GM06990 (cell line): ENCODE results near the gene CYP1B1.
A peak's percentile ranks its signal among the peaks of the same experiment; 100 is the strongest.
"Not testable (repeated sequence)": the region's sequence is repeated elsewhere in the genome, so short reads cannot be mapped to it uniquely, and the experiment has no call there.

Source experiments
- DNase-seq: peaks from one replicate; pipeline ENCODE4 v3.0.0-alpha.2; 2011; ENCODE audit not compliant: insufficient read length; ENCODE audit errors: extremely low read depth
- H3K27me3 ChIP-seq: replicated peaks from 2 replicates; pipeline ENCODE4 v1.6.0; 2011; ENCODE audit warnings: low read length; ENCODE audit not compliant: control insufficient read depth, insufficient read depth
- H3K36me3 ChIP-seq: 2 replicates; pipeline ENCODE4 v1.5.1; 2011; ENCODE audit warnings: low read length; ENCODE audit not compliant: control insufficient read depth, insufficient read depth
- H3K4me3 ChIP-seq: replicated peaks from 2 replicates; pipeline ENCODE4 v1.5.1; 2011; ENCODE audit warnings: low read depth, mild to moderate bottlenecking, control low read depth, low read length
- TF ChIP-seq, protein P1 (sequence below): IDR thresholded peaks from 2 replicates; pipeline ENCODE4 v1.5.1; 2011; ENCODE audit warnings: low read length, control low read depth, mild to moderate bottlenecking, inconsistent platforms; ENCODE audit not compliant: insufficient read depth, poor library complexity, severe bottlenecking

The CYP1B1 gene

DNA sequence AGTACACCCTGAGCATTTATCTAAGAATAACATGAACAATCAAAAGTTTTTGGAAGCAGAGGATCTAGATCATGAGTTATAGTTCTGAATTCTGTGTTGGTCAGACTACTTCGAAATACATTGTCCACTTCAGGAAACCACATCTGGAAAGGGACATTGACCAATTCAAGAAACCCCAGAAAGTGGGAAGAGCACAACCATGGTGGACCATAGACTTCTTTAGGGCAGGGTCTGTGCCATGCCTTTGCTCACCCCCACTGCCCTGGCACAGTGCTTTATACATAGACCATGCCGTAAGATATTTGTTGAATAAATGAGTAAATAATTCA, 44.3 kb upstream of the CYP1B1 start:
- DNase-seq = no peak
- no peak overlapping the region for H3K4me3 ChIP-seq
- TF ChIP-seq, protein P1, sequence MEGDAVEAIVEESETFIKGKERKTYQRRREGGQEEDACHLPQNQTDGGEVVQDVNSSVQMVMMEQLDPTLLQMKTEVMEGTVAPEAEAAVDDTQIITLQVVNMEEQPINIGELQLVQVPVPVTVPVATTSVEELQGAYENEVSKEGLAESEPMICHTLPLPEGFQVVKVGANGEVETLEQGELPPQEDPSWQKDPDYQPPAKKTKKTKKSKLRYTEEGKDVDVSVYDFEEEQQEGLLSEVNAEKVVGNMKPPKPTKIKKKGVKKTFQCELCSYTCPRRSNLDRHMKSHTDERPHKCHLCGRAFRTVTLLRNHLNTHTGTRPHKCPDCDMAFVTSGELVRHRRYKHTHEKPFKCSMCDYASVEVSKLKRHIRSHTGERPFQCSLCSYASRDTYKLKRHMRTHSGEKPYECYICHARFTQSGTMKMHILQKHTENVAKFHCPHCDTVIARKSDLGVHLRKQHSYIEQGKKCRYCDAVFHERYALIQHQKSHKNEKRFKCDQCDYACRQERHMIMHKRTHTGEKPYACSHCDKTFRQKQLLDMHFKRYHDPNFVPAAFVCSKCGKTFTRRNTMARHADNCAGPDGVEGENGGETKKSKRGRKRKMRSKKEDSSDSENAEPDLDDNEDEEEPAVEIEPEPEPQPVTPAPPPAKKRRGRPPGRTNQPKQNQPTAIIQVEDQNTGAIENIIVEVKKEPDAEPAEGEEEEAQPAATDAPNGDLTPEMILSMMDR = no peak
- no peaks in the 10 kb centered on the region for H3K27me3 ChIP-seq
- no peaks in the 10 kb centered on the region for H3K36me3 ChIP-seq

DNA sequence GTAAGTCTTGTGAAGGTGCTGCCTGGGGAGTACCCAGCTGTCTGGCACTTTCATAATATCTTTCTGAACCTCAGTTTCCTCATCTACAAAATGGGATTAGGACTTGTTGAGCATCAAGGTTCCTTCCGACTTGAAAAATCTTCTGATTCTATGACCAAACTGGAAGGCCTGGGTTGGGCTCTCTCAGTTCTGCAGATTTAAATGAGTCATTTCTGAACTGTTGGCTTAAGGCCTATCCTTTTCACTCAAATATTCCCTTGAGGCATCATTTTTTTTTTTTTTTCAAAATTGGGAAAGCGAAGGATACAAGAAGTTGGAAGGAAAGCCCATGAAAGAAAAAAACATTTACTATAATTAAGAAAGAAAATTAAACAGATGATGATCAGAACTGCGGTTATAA, 40.8 kb upstream of the CYP1B1 start:
- TF ChIP-seq, protein P1 = no peak
- H3K4me3 ChIP-seq = no peak overlapping the region
- DNase-seq = no peak
- no peaks in the 10 kb centered on the region for H3K27me3 ChIP-seq
- no peaks in the 10 kb centered on the region for H3K36me3 ChIP-seq

DNA sequence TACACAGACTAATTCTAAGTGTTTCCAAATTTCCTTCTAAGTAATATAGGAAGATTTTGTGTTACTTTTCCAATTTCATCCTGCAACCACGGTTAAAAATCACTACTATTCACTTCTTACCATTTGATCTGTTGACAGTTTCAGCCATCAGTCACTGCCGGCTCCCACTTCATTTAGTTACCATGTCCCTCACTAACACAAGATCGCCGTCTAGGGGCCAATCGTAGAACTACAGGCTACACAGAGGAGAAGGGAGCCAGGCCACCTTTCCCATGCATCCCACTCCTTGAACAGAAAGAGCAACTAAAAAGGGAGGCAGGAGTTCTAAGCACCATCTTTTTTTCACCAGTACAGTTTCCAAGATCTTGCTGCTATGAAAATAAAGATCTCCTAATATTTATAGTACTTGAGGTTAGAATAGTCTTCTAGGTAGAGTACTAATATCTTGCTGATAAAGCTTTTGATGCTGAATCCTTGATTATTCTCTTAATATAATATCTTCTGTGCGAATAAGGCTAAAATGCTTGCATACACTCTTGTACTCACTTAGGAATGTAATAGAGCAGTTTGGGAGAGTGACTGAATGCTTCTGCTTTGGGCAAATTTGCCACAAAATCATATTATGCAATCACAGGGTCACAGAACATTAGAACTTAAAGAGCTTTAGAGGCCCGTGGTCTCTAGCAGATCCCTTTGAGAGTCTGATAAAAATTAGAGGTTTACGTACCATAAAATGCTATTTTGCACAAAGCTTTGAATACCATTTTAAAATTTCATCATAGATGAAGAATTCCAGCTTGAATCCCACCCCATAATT, 39.5 kb upstream of the CYP1B1 start:
- Histone ChIP-seq H3K36me3 (no peaks in the 10 kb centered on the region), H3K27me3 (no peaks in the 10 kb centered on the region), H3K4me3 (no peak overlapping the region)
- DNase-seq = no peak
- TF ChIP-seq, protein P1 = peak; percentile 99

DNA sequence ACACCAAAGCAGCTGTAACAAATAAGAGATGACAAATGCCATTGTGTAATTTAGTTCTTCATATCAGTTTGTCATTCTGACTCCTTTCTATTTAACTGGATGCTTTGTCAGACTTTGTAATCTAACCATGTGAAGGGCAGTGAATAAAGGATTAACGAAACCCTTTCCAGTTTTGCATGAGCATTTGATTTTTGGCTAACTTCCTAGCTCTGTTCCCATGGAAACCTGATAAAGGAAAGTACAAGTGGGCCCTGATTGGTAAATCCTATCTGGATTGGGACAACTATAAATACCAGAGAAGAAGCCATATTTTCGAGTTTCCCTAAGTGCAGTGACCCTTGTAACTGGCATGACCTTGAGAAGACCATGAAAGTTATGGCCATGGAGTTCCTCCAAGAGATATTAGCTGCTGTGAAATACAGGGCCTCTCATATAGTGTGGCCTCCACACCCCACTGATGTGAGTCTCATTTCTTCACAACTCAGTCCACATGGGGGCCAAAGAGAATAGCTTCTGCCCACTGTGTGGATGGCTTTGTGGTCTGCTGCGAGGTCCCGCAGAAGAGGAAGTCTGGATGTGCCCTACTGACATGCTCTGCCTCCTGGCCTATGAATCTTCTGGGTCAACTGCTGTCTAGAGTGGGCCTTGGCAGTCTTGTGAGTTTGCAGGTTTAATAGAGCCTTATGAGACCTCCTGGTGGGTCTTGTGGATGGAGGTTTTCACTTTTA, 38.2 kb upstream of the CYP1B1 start:
- Histone ChIP-seq H3K36me3 (no peaks in the 10 kb centered on the region), H3K4me3 (no peak overlapping the region), H3K27me3 (no peaks in the 10 kb centered on the region)
- DNase-seq = no peak
- TF ChIP-seq, protein P1 = no peak

DNA sequence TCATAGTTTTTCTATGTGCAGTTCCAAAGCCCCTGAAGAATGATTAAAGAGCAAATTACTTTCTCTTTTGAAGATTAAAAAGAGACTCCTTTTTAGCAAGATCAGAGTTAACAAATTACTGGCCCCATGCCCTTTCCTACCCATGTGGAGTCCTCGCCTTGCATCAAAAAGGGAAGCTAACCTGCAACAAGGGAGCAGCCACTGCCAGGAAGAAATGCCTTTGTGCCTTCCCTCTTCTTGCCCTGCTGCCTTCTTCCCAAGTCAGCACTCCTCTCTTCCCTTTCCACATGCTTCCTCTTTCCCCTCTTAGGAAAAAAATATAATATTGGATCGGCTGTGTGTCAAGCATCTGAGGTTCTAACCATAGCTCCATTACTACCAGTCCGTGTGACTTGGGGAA, 37.1 kb upstream of the CYP1B1 start:
- Histone ChIP-seq H3K27me3 (no peaks in the 10 kb centered on the region), H3K36me3 (no peaks in the 10 kb centered on the region), H3K4me3 (no peak overlapping the region)
- TF ChIP-seq, protein P1 = no peak
- no peak for DNase-seq

GRCh38 chr2:38111350-38111749, 35.4 kb upstream of the CYP1B1 start:
- DNase-seq, H3K36me3 ChIP-seq, H3K27me3 ChIP-seq: not testable (repeated sequence)

More at GRCh38 chr2:38111350-38111749, 35.4 kb upstream of the CYP1B1 start:
- not testable (repeated sequence) for H3K4me3 ChIP-seq
